IMR-90 (cell line): ENCODE data around the gene CNNM1. TPM values are rescaled to one million over a fixed set of nuclear protein-coding genes. Genes with fewer than 3 reads are reported as not detected.

Experiments
- ATAC-seq: fragments of 200-7000 bp; cut with Tn5 transposase; 2 replicates; pipeline ENCODE4 v1.9.1; 2020; ENCODE audit warnings: low read depth, mild to moderate bottlenecking, moderate library complexity
- BruUV-seq: library from RNA; stranded (reverse); fragments of 400-500 nt; replicated peaks from 2 replicates; lab custom pipeline; 2021; lab: Mats Ljungman, UMichigan
- CTCF ChIA-PET: fragments of 300-600 bp; formaldehyde crosslinking; extraction: SDS; loops from one replicate; lab custom pipeline; 2021; ENCODE audit warnings: antibody characterized with exemption; lab: Yijun Ruan, JAX
- POLR2A ChIA-PET: fragments of 300-600 bp; sonication (Branson Sonifier 250); formaldehyde crosslinking; loops from one replicate; lab custom pipeline; 2022; ENCODE audit warnings: antibody characterized with exemption; ENCODE audit not compliant: unreplicated experiment; lab: Charles Lee
- DNase-seq: peaks from one replicate; pipeline ENCODE4 v3.0.0; 2013
- H2AFZ ChIP-seq: replicated peaks from 2 replicates; pipeline ENCODE3; 2013; ENCODE audit warnings: low read length, mild to moderate bottlenecking; ENCODE audit not compliant: poor library complexity
- H2AK5ac ChIP-seq: 2 replicates; pipeline ENCODE4 v1.6.1; 2013; ENCODE audit warnings: low read depth, low read length, inconsistent platforms
- H2AK9ac ChIP-seq: replicated peaks from 2 replicates; pipeline ENCODE3; 2013; ENCODE audit warnings: mild to moderate bottlenecking, low read depth, low read length, moderate library complexity; ENCODE audit not compliant: poor library complexity
- H2BK120ac ChIP-seq: 2 replicates; pipeline ENCODE4 v1.6.1; 2013; ENCODE audit warnings: low read depth, low read length, inconsistent platforms
- H2BK15ac ChIP-seq: 3 replicates; pipeline ENCODE4 v1.6.1; 2013; ENCODE audit warnings: low read depth, low read length, inconsistent platforms
- H2BK20ac ChIP-seq: 2 replicates; pipeline ENCODE4 v1.6.1; 2013; ENCODE audit warnings: low read depth, mild to moderate bottlenecking, inconsistent platforms, low read length, moderate library complexity
- H2BK5ac ChIP-seq: 2 replicates; pipeline ENCODE4 v1.6.1; 2013; ENCODE audit warnings: mild to moderate bottlenecking, low read depth, low read length, inconsistent platforms; ENCODE audit not compliant: poor library complexity, severe bottlenecking
- H3K14ac ChIP-seq: replicated peaks from 2 replicates; pipeline ENCODE4 v1.6.1; 2013; ENCODE audit warnings: low read depth, low read length, inconsistent platforms
- H3K18ac ChIP-seq: 2 replicates; pipeline ENCODE4 v1.6.1; 2013; ENCODE audit warnings: low read depth, low read length, control low read depth
- H3K23ac ChIP-seq: 2 replicates; pipeline ENCODE4 v1.6.1; 2013; ENCODE audit warnings: low read depth, low read length, inconsistent platforms
- H3K27ac ChIP-seq: 2 replicates; pipeline ENCODE4 v1.5.1; 2013; ENCODE audit warnings: mild to moderate bottlenecking, control low read depth, low read length; ENCODE audit not compliant: insufficient read depth
- H3K27me3 ChIP-seq: 2 replicates; pipeline ENCODE4 v1.6.1; 2013; ENCODE audit warnings: low read length; ENCODE audit not compliant: control insufficient read depth, insufficient read depth
- H3K36me3 ChIP-seq: 2 replicates; pipeline ENCODE4 v1.6.1; 2013; ENCODE audit warnings: low read length, mixed read lengths; ENCODE audit not compliant: control insufficient read depth, insufficient read depth
- H3K4ac ChIP-seq: 2 replicates; pipeline ENCODE4 v1.6.1; 2013; ENCODE audit warnings: low read depth, low read length, inconsistent platforms
- H3K4me1 ChIP-seq: 2 replicates; pipeline ENCODE4 v1.6.1; 2013; ENCODE audit warnings: low read length, mixed read lengths; ENCODE audit not compliant: control insufficient read depth, insufficient read depth
- H3K4me2 ChIP-seq: 2 replicates; pipeline ENCODE4 v1.6.1; 2013; ENCODE audit warnings: low read depth, mild to moderate bottlenecking, control low read depth, low read length, moderate library complexity
- H3K4me3 ChIP-seq: 2 replicates; pipeline ENCODE4 v1.5.1; 2013; ENCODE audit warnings: low read depth, mild to moderate bottlenecking, control low read depth, low read length, moderate library complexity; ENCODE audit not compliant: insufficient read depth
- H3K56ac ChIP-seq: 2 replicates; pipeline ENCODE4 v1.6.1; 2013; ENCODE audit warnings: low read length, inconsistent platforms; ENCODE audit not compliant: insufficient read depth; ENCODE audit errors: extremely low read depth
- H3K79me1 ChIP-seq, 2 experiments: 2 replicates each; pipeline ENCODE4 v1.6.1; 2013; ENCODE audit warnings: low read length in 2 of 2, inconsistent platforms in 1 of 2, low read depth in 1 of 2
- H3K9ac ChIP-seq: 2 replicates; pipeline ENCODE4 v1.6.1; 2013; ENCODE audit warnings: low read depth, low read length, control low read depth
- H3K9me1 ChIP-seq: 2 replicates; pipeline ENCODE4 v1.6.1; 2013; ENCODE audit warnings: low read length, inconsistent platforms; ENCODE audit not compliant: insufficient read depth
- H3K9me3 ChIP-seq: 2 replicates; pipeline ENCODE4 v1.6.1; 2013; ENCODE audit warnings: low read length; ENCODE audit not compliant: control insufficient read depth, insufficient read depth
- H4K20me1 ChIP-seq: 2 replicates; pipeline ENCODE4 v1.6.1; 2013; ENCODE audit warnings: low read length, inconsistent platforms; ENCODE audit not compliant: insufficient read depth
- H4K5ac ChIP-seq: 2 replicates; pipeline ENCODE4 v1.6.1; 2013; ENCODE audit warnings: mild to moderate bottlenecking, low read depth, low read length, control low read depth
- H4K8ac ChIP-seq, 2 experiments: 2 replicates each; pipeline ENCODE4 v1.6.1; 2013; ENCODE audit warnings: low read depth in 2 of 2, low read length in 2 of 2, control low read depth in 1 of 2, inconsistent platforms in 1 of 2
- H4K91ac ChIP-seq: 2 replicates; pipeline ENCODE4 v1.6.1; 2013; ENCODE audit warnings: low read depth, low read length, inconsistent platforms; ENCODE audit not compliant: insufficient read depth
- CTCF ChIP-seq: conservative IDR thresholded peaks from 2 replicates; pipeline ENCODE4 v1.5.1; 2012; ENCODE audit warnings: mild to moderate bottlenecking, low read depth, low read length, improper control_type of control experiment
- NFE2L2 ChIP-seq: fragments of 150-350 bp; IDR thresholded peaks from 2 replicates; pipeline ENCODE4 v1.6.1; 2016; ENCODE audit warnings: low read depth, mild to moderate bottlenecking, low read length
- POLR2A ChIP-seq: IDR thresholded peaks from 2 replicates; pipeline ENCODE4 v1.6.1; 2012; ENCODE audit warnings: mild to moderate bottlenecking, low read depth, low read length
- RCOR1 ChIP-seq: IDR thresholded peaks from 2 replicates; pipeline ENCODE4 v1.6.1; 2012; ENCODE audit warnings: mild to moderate bottlenecking, low read length, improper control_type of control experiment; ENCODE audit not compliant: insufficient replicate concordance
- RFX5 ChIP-seq: IDR thresholded peaks from 2 replicates; pipeline ENCODE4 v1.8.0; 2012; ENCODE audit warnings: low read depth, mild to moderate bottlenecking, low read length, moderate library complexity
- SMC3 ChIP-seq: fragments of 150-350 bp; IDR thresholded peaks from 2 replicates; pipeline ENCODE4 v1.6.1; 2016; ENCODE audit warnings: low read depth, mild to moderate bottlenecking, antibody characterized with exemption, low read length, moderate library complexity
- WGBS, 2 experiments: methylation state at CpG; one replicate each; pipeline versions ENCODE4 v1.1.5 to v1.1.7; 2013; ENCODE audit warnings: missing lambda C conversion rate in 2 of 2; ENCODE audit not compliant: insufficient read length in 1 of 2; ENCODE audit errors: extremely low coverage in 2 of 2; 5-methylcytosine and 5-hydroxymethylcytosine counted together
- dilution Hi-C: fragments of 300-500 bp; cut with HindIII; formaldehyde crosslinking; loops from one replicate; pipeline ENCODE4 v1.14.3; 2018; ENCODE audit warnings: low sequenced_read_pairs; ENCODE audit not compliant: unreplicated experiment
- in situ Hi-C: fragments of 300-500 bp; cut with MboI; formaldehyde crosslinking; loops from 3 replicates; pipeline ENCODE4 v1.14.3; 2019; ENCODE audit warnings: low sequenced_read_pairs, inconsistent platforms, mixed read lengths
- intact Hi-C: fragments of 100-400 bp; cut with micrococcal nuclease; formaldehyde crosslinking; loops from 2 replicates; pipeline ENCODE4 v1.10.0; 2022
- polyA plus RNA-seq, 3 experiments: library from polyadenylated mRNA; depleted of rRNA; stranded (reverse); fragments of >200 nt; gene quantifications; 2 replicates each; pipeline ENCODE4 v1.2.3, GENCODE V29; 2012; ENCODE audit warnings: low replicate concordance in 1 of 3
- total RNA-seq: library from RNA; depleted of rRNA; stranded (reverse); fragments of >200 nt; gene quantifications from 2 replicates; pipeline ENCODE4 v1.2.3, GENCODE V29; 2012

CNNM1 gene
- total and polyA plus RNA-seq, 2 of the 4 experiments (the other 2 are of a cell fraction): 0.18 to 0.39 TPM

- no peak overlapping the region for H3K4me3 ChIP-seq
- no peak overlapping the region for H2BK120ac ChIP-seq
- no CpG with 5 or more reads among the region's 1 CpG for WGBS, 2 experiments
- dilution Hi-C loops: no loop called here
- H4K91ac ChIP-seq: no peak overlapping the region
- peaks cover 15% of the 10 kb centered on the region for H3K27me3 ChIP-seq
- no peak overlapping the region for H4K8ac ChIP-seq
- no peaks in the 10 kb centered on the region for H3K9me3 ChIP-seq
- ChIA-PET POLR2A (no interaction called here), CTCF (no interaction called here)
- no peak overlapping the region for H2BK20ac ChIP-seq
- no peaks in the 10 kb centered on the region for H3K9me1 ChIP-seq
- H3K23ac ChIP-seq: no peak overlapping the region
- H3K4me2 ChIP-seq: no peak overlapping the region
- no peak overlapping the region for H2AK5ac ChIP-seq
- no peak overlapping the region for H3K56ac ChIP-seq
- no peaks in the 10 kb centered on the region for H4K20me1 ChIP-seq
- no peak overlapping the region for H2AK9ac ChIP-seq
- no peak overlapping the region for H2AFZ ChIP-seq
- H3K18ac ChIP-seq: no peak overlapping the region
- no peak overlapping the region for H4K5ac ChIP-seq
- DNase-seq (no peak), ATAC-seq (no peak)
- no peak for TF ChIP-seq NFE2L2
- TF ChIP-seq RCOR1: no peak
- TF ChIP-seq POLR2A: no peak
- no peak for TF ChIP-seq SMC3
- TF ChIP-seq RFX5: no peak
- no peak for TF ChIP-seq CTCF
- no peak overlapping the region for H3K14ac ChIP-seq
- H3K27ac ChIP-seq: no peak overlapping the region
- H3K4me1 ChIP-seq: peaks cover 2% of the 10 kb centered on the region; the same call in 1 of the 2 replicates
- H2BK15ac ChIP-seq: no peak overlapping the region
- H3K79me1 ChIP-seq: no peaks in the 10 kb centered on the region
- intact Hi-C loops: no loop called here
- H3K4ac ChIP-seq: no peak overlapping the region
- BruUV-seq: no TSS peak
- in situ Hi-C loops: no loop called here
- H3K36me3 ChIP-seq: no peaks in the 10 kb centered on the region
- no peak overlapping the region for H3K9ac ChIP-seq
- no peak overlapping the region for H2BK5ac ChIP-seq
Observed at GRCh38 chr10:99325281-99325680, 3.9 kb upstream of the CNNM1 start.
